Ovary (tissue), 3 donors: ENCODE data around the gene RTF1.

Source experiments
- CTCF ChIP-seq, 3 donors: fragments of 450-650 bp in 2 of 3; fragments of 200-600 bp in 1 of 3; IDR thresholded peaks; one replicate each; pipeline versions ENCODE4 v1.5.1 to v1.8.0; 2016 to 2022; ENCODE audit warnings: antibody characterized with exemption in 3 of 3, mild to moderate bottlenecking in 1 of 3
- EP300 ChIP-seq: sonication (generic); formaldehyde crosslinking; IDR thresholded peaks from one replicate; pipeline ENCODE4 v1.6.1; 2017; ENCODE audit warnings: antibody characterized with exemption
- POLR2A ChIP-seq: fragments of 450-650 bp; IDR thresholded peaks from one replicate; pipeline ENCODE4 v1.6.1; 2017; ENCODE audit warnings: antibody characterized with exemption, mild to moderate bottlenecking, moderate library complexity
- donor health status: DM: no; HTN: no; CAD: no.

- no peak for TF ChIP-seq CTCF (IDR thresholded peaks at IDR 0.05)
- no peak for TF ChIP-seq POLR2A
- no peak for TF ChIP-seq EP300
Observed at GRCh38 chr15:41523097-41523496, 106.2 kb downstream of the RTF1 start.
